Measurements from ENCODE around the gene PRAME.

DNA sequence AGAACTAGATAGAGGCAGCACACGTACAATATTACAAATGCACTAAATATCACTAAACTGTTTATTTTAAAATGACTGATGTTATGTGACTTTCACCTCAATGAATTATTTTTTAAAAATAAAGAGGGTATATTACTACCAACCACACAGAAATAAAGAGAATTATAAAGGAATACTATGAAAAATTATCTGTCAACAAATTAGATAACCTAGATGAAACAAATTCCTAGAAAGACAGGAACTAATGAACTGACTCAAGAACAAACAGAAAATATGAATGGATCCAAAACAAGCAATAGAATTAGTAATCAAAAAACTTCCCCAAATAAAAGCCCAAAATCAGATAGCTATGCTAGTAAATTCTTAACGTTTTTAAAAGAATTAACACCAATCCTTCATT, 60.8 kb downstream of the PRAME start:
- TF ChIP-seq POLR2A (IDR thresholded peaks at IDR 0.05) (no peak), EP300 (IDR thresholded peaks at IDR 0.05; ENCODE audit: low read depth) (no peak)
- TF ChIP-seq, protein P1, sequence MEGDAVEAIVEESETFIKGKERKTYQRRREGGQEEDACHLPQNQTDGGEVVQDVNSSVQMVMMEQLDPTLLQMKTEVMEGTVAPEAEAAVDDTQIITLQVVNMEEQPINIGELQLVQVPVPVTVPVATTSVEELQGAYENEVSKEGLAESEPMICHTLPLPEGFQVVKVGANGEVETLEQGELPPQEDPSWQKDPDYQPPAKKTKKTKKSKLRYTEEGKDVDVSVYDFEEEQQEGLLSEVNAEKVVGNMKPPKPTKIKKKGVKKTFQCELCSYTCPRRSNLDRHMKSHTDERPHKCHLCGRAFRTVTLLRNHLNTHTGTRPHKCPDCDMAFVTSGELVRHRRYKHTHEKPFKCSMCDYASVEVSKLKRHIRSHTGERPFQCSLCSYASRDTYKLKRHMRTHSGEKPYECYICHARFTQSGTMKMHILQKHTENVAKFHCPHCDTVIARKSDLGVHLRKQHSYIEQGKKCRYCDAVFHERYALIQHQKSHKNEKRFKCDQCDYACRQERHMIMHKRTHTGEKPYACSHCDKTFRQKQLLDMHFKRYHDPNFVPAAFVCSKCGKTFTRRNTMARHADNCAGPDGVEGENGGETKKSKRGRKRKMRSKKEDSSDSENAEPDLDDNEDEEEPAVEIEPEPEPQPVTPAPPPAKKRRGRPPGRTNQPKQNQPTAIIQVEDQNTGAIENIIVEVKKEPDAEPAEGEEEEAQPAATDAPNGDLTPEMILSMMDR (IDR thresholded peaks at IDR 0.05) = no peak
